GM21360 (cell line): Measurements from ENCODE around the gene GTPBP6.
"Not testable (repeated sequence)": the region's sequence is repeated elsewhere in the genome, so short reads cannot be mapped to it uniquely, and the experiment has no call there.

Experiments used
- ATAC-seq: cut with Tn5 transposase; IDR thresholded peaks from one replicate; pipeline ENCODE4 v1.9.1; 2021; ENCODE audit warnings: mild to moderate bottlenecking, moderate library complexity; ENCODE audit not compliant: unreplicated experiment

GTPBP6 gene

DNA sequence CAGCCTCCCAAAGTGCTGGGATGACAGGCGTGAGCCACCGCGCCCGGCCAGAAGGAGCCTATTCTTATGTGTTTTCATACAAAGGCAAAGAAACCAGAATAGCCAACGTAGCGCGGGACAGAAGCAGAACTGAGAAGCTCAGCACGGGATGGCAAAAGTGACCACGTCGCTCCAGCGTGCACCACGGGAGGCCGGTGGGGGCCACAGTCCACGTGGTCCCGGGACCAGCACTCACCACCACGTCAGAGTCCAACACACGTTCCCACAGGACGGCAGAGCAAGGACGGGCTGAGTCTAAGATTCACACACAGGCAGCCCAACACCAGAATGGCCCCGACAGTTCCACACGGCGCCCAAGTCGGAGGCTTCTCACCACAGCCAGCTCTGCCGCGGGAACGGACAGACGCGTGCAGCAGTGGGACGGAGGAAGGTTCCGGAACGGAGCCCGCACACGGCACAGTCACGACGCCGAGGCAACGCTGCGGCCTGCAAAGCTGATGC lies 18.8 kb upstream of the GTPBP6 start:
- no peak for ATAC-seq

DNA sequence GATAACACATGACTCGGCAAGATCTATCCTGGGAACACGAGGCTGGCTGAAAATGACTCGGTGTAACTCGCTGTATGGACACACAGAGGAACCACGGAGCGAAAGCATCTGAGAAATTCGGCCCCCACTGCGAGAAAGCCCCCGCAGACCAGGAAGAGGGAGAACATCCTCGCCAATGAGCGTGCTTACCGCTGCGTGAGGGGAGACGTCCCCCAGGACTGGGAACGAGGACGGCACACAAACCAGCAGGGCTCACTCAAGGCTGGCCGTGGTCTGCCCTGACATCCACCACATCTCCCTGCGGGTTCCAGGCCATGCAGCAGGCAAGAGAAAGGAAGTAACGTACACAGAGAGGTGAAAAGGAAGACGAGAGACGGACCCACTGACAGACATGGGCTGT lies 17.6 kb upstream of the GTPBP6 start:
- no peak for ATAC-seq

DNA sequence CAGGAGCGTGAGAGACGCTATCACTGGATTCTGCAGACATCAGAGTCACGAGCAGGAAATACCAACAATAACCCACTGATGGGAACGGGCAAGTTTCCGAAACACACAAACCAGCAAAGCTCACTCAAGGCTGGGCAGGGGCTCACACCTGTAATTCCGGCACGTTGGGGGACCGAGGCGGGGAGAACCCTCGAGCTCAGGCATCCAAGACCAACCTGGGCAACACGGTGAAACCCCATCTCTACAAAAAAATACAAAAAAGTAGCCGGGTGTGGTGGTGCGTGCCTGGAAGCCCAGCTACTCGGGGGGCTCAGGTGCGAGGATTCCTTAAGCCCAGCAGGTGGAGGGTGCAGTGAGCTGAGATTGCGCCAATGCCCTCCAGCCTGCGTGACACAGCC lies 17.2 kb upstream of the GTPBP6 start:
- no peak for ATAC-seq

DNA sequence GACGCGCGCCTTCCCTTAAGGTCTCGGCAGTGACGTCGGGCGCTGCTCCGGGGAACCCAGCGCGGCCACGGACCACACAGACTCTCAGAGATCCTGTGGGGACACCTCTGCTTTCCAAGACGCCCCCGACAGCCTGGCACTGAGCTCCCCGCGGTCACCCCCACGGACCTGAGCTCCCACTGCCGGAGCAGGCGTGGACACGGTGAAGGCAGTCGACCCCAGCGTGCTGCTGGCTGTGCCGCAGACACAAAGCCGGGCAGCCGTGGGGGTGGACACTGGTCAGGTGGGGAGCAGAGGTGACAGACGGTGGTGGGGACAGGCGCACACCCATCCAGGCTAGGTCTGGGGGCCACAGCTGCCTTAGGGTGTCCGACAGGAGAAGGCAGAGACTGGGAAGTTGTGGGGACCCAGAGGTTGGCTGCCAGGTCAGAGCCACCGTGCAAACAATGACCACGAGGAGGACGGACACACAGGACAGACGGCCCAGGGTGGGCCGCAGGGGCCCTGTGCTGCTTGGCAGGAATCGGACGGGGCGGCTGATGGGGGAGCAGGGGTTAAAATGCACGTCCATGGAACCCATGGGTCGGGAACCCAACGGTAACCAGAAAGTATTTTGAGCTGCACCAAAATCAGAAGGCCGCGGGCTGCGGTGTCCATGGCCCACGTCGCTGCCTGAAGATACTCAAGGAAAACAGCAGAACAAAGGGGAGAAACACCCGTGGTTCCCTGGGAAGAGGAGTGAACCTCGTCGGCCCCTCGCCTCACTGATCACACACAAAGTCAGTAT lies 16.6 kb upstream of the GTPBP6 start:
- no peak for ATAC-seq

DNA sequence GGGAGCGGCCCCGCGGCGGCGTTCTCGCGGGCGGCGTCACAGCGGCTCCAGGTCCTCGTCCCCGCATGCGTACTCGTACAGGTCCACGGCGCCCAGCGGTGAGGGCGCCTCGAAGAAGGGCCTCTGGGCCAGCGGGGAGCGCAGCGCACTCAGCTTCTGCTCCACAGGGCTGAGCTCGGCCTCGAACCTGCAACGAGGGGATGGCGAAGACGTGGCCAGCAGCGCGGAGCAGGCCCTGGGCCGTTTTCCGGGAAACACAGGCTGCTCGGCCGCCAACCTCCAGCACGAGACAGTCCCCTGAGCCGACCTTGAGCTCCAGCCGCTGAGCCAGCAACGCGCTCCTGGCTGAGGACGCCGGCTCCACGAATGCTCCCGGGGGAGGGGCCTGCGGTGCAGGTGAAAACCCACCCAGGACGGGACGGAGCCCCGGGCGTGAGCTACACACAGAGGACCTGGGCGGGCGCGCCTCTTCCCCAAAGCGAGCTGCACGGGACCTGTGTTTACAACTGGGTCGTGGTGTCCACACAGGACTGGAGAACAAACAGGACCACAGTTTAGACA lies 15.8 kb upstream of the GTPBP6 start:
- no peak for ATAC-seq

DNA sequence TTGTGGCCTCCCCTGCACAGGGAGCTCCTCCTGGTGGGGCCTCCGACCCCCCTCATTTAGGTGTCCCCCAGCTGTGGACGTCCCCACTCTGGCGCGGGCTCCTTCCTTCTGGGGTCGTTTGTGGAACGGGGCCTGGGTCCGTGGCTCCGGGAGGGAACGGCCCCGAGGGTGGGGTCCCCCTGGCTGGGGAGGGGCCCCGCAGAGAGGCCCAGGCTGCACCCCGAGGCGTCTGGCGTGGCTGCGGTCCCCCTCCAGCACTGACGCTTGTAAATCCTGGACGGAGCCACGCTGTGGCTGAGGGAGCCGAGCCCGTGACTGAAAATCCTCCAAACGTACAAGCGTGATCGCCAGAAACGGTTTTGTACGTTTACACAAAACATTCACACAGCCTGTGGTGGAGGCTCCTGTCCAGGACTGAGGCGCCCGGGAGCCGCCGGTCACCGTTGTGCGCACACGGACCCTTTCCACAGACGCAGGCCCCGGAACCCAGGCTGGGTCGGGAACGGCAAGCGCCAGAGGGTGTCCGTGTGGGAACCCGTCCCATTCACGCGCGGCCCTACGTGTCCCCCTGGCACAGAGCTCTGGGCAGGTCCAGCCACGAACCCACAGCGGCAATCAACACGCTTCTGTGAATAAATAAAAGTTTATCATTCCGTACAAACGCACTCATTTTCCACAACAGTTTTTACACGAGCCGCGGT lies 15.2 kb upstream of the GTPBP6 start:
- no peak for ATAC-seq

DNA sequence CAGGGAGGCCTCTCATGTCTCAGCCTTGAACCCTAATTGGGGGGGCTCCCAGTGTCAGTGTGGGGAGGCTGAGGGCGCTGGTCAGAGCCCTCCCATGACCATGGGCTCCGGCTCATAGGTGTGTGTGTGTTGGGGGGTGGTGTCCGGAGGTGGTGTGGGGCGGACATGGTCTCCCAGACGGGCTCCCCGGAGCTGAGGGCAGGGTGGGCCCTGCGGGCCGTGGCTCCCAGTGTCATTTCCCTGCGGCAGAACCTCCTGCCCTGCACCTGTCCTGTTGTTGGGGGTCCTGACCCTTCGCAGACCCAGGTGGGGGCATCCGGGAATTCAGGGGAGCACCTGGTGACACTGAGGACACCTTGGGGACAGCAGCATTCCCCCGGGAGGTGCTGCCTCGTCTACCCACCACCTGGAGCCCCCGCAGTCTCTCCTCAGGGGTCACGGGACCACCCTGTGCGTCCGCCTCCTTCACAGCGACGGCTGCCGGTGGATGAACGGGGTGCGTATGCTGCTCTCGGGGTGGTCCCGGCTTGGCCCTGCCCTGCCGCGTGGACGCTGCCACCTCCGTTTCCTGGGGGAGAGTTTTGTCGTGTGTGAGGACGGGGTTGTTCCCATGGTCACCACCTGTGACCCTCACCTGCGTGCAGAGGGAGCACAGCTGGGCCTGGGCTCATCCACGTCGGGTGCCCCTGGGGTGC lies 14.5 kb upstream of the GTPBP6 start:
- ATAC-seq: no peak

DNA sequence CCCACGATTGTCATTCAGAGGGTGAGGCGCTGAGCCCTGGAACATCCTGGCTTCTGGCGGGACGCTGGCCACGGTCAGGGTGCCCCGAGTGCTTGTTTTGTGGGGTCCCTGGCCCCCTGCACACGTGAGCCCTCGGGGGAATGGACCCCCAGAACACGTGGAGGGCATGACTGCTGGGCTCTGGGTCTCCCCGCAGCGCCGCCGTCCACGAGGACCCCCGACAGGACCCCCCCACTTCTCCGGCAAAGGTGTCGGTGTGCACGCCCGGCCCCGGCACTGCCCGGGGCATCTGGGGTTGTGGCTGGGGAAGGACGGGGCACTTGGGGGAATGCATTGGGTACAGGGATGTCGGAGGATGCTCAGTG lies 13.9 kb upstream of the GTPBP6 start:
- ATAC-seq: no peak

DNA sequence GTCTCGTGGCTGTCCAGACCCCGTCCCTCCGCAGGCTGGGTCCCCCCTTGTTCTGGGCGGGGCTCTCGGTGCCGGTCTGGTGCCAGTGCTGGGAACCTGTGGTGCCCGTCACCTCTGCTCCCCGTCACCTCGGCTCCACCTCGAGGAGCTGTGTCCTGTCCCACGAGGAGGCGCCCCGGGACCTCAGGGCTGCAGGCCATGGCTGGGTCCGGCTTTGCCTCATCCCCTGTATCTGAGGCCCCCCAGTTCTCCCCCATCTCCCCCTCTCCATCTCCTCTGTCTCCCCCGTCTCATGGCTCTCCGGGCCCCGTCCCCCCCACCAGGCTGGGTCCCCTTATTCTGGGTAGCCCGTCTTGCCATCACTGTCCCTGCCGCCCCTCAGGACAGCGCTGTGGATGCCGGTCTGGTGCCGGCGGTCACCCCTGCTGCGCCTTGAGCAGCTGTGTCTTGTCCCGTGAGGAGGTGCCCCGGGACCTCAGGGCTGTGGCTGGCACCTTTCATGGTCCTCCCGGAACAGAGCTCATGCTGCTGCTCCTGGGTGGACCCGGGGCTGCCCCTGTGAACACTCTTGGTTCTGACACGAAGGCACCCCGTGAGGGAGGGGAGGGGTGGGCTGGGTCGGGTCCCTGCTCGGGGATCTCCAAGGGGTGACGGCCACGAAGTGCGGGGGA lies 13.4 kb upstream of the GTPBP6 start:
- ATAC-seq: no peak

DNA sequence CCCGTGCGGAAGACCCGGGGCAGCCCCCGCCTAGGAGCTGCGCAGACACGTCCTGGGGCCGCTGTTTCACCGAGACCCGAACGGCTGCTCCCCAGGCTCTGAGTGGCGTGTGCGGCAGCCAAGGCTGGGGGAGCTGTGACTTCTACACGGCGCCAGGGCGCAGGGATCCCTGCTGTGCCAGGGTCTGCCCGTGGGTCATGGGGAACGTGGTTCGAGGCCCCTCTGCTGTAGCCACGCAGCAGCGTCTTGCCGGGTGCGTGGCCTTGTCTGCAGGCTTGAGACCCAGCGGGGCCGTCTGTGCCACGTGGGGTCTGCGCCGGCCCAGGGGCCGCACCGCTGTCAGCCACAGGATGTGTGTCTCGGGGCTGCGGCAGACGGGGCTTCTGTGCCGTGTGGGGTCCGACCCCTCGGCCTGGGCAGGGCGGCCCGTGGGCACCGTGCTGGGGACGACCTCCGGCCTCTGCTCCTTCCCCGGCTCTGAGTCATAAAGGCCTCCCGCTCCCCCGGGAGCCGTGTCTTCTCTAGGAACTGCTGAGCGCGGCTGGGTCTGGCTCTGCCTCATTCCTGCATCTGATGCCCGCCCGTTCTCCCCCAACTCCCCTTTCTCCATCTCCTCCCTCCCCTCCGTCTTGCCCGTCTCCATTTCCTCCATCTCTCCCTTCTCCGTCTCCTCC lies 12.7 kb upstream of the GTPBP6 start:
- no peak for ATAC-seq

DNA sequence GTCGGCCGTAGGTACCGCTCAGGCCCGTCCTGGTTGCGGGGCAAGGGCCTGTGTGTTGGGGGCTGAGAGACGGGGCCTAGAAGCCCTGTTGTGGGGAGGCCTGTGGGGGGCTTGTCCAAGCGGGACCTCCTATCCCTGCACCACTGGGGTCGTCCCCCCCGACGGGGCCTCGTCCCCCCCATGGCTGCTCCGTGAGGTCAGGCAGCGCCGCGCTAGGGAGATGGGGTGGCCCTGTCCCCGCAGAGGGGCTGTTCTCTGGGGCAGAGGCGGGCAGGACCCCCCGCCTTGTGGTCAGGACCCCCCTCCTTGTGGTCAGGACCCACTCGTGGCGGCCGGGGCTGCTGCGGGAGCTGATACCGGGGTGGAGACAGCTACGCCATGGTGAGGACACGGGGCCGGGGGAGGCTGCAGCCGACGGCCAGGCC lies 12.1 kb upstream of the GTPBP6 start:
- ATAC-seq: no peak

DNA sequence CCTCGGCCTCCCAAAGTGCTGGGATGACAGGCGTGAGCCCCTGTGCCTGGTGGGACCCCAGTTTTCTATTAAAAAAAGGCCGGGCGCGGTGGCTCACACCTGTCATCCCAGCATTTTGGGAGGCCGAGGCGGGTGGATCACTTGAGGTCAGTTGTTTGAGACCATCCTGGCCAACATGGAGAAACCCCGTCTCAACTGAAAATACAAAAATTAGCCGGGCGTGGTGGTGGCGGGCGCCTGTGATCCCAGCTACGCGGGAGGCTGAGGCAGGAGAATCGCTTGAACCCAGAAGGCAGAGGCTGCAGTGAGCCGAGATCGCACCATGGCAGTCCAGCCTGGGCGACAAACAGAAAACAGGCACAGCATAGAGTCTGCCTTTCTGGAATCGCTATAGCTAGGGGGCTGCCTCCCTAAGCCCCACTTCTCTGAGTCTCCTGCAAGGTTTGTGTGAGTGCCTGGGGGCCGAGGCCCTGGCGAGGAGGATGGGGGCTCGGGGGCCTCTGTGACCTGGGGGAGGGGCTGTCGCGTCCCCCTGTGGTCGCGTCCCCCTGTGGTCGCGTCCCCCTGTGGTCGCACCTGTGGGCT lies 11.6 kb upstream of the GTPBP6 start:
- ATAC-seq: not testable (repeated sequence)

DNA sequence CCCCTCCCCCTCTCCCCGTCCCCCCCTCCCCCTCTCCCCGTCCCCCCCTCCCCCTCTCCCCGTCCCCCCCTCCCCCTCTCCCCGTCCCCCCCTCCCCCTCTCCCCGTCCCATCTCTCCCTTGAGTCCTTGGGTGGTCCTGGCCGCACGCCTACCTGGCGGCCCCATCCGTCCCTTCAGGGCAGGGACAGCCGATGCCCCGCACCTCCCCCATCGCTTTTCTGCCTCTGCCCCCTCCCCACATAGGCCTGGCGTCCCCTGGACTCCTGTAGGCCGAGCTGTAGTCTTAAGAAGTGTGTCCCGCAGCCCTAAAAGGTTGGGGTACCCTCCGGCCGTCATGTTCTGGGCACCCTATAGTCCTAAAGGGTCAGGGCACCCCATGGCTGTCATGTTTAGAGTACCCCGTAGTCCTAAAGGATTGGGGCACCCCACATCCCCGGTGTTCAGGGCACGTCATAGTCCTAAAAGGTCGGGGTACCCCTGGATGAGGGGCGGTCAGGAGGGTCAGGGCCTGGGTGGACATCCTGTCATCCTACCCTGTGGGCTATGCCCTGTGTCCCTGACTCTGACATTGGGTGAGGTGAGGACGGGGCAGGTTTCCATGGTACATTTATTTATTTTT lies 10.8 kb upstream of the GTPBP6 start:
- no peak for ATAC-seq

DNA sequence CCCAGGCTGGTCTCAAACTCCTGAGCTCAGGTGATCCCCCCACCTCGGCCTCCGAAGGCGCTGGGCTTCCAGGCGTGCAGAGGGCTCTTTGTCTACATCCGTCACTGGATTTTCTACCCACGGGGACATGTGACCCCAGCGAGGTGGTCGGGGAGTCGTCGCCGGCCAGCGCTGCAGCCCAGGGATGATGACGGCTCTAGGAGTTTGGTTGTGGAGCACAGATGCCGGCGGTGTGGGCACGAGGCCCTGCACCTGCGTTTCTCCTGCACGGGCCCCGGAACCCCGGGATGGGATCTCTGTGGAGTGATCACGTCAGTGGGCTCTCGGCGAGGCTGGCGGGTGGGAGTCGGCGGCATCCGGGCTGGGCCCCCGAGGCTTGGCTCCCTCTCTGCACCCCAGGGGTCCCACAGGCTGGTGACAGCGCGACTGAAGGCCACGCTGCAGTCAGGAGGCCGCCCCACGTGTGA lies 9.1 kb upstream of the GTPBP6 start:
- ATAC-seq: no peak

DNA sequence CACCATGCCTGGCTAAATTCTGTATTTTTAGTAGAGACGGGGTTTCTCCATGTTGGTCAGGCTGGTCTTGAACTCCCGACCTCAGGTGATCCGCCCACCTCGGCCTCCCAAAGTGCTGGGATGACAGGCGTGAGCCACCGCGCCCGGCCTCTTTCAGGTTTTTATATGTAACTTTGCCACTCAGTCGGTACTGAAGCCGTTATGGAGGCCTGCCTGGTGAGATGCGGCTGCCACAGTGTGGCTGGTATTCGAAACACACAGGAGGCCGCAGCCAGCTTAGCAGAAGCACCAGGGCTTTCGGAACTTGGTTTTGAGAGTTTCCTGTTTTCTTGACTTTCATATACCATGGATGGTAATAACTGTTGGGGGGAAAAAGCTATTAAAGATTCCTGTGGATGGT lies 6.1 kb upstream of the GTPBP6 start:
- not testable (repeated sequence) for ATAC-seq

DNA sequence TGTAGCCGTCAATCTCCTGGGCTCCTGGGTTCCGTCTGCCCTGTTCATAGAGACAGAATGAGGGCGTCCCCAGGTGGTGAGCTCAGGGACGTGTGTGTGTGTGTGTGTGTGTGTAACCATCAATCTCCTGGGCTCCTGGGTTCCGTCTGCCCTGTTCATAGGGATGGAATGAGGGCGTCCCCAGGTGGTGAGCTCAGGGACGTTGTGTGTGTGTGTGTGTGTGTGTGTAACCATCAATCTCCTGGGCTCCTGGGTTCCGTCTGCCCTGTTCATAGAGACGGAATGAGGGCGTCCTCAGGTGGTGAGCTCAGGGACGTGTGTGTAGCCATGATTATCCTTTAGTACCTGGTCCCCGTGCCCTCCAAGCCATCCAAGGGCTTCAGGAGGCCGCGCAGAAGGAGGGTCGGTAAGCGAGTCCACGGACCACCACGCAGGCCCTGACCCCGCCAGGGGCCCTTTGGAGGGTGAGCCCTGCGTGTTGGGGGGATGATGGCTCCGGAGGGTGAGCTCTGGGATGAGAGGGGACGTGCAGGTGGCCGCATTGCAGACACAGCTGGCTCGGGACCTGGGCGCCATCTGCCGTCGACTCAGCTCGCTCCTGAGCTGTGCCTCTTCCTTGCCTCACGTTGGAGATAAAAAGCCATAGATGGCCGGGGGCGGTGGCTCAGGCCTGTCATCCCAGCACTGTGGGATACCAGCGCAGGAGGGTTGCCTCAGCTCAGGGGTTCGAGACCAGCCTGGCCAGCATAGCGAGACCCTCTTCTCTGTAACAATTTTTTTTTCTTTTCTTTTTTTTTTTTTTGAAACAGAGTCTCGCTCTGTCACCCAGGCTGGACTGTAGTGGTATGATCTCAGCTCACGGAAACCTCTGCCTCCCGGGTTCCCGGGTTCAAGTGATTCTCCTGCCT lies 5.4 kb upstream of the GTPBP6 start:
- no peak for ATAC-seq

DNA sequence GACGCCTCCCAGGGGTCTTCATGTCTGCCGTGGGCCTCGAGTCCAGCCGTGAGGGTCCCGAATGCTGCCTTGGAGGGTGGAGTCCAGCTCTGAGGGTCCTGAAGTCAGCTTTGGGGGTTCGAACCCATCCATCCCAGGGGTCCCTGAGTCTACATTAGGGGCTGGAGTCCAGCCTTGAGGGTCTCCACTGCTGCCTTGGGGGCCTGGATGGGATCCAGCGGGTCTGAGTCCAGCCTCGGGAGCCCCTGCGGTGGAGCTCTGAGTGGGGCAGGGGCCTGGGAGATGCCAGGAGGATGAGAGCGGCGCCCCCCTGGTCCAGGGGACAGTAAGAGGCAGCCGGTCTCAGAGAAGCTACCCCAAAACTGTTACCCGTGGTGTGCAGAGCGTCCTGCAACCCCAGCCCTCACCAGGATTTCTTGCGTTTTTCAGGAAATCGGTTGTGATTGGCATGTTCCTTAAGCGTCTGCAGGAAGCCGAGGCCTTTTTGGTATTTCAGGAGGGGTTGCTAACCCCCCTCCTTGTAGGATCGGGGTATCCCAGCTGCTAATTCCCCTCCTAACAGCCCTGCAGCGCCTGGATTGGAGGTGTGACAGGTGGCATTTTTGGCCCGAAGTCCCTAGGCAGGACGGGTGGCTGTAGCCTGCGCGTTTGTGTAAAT lies 1.7 kb upstream of the GTPBP6 start:
- no peak for ATAC-seq

DNA sequence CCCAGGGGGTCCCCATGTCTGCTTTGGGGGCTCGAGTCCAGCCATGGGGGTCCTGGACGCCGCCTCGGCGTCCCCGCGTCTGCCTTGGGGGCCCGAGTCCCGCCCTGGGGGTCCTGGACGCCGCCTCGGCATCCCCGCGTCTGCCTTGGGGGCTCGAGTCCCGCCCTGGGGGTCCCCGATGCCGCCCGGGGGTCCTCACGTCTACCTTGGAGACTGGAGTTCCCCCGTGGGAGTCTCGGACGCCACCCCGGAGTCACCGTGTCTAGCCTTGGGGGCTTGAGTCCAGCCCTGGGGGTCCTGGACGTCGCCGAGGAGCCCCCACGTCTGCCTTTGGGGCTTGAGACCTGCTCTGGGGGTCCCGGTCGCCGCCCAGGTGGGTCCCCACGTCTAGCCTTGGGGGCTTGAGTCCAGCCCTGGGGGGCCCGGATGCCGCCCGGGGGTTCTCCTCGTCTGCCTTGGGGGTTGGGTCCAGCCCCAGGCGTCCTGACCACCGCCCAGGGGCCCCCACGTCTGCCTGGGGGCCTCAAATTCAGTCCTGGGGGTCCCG lies 1.1 kb upstream of the GTPBP6 start:
- no peak for ATAC-seq
